G401.6 (cell line): Measurements from ENCODE around the gene ZBTB4.

Experiments used
- FAIRE-seq: peaks from 2 replicates; lab custom pipeline; 2012; peaks lifted over from hg19 to GRCh38; lab: Jason Lieb, UNC

The ZBTB4 gene

GRCh38 chr17:7440834-7441195, 38.6 kb downstream of the ZBTB4 start:
- FAIRE-seq, result no peak

- no peak for FAIRE-seq
These were observed 39.2 kb downstream of the ZBTB4 start for GRCh38 chr17:7440113-7440833.

DNA sequence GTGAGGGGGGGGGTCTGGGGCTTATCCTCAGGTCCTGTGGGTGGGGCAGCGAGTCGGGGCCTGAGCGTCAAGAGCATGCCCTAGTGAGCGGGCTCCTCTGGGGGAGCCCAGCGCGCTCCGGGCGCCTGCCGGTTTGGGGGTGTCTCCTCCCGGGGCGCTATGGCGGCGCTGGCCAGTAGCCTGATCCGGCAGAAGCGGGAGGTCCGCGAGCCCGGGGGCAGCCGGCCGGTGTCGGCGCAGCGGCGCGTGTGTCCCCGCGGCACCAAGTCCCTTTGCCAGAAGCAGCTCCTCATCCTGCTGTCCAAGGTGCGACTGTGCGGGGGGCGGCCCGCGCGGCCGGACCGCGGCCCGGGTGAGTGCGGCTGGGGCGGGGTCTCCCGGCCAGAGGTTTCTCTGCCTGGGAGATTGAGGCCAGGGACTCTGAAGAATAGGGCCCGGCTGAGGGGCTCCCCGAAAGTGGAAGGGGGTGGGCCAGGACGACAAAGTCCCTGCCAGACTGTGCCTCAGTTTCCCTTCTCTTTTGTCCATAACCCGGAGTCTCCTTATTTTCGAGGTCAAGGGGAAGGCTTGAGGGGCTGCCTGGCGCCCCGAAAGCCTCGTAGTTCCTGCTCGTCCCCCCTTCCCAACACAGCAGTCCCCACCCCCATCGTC, 39.8 kb downstream of the ZBTB4 start, which contains the start of gene FGF11:
Gene FGF11 (plus strand): TSS at position 51 of the 651 bp plus-strand sequence. CDS start 109 bp downstream, at position 160.
- FAIRE-seq, result no peak

DNA sequence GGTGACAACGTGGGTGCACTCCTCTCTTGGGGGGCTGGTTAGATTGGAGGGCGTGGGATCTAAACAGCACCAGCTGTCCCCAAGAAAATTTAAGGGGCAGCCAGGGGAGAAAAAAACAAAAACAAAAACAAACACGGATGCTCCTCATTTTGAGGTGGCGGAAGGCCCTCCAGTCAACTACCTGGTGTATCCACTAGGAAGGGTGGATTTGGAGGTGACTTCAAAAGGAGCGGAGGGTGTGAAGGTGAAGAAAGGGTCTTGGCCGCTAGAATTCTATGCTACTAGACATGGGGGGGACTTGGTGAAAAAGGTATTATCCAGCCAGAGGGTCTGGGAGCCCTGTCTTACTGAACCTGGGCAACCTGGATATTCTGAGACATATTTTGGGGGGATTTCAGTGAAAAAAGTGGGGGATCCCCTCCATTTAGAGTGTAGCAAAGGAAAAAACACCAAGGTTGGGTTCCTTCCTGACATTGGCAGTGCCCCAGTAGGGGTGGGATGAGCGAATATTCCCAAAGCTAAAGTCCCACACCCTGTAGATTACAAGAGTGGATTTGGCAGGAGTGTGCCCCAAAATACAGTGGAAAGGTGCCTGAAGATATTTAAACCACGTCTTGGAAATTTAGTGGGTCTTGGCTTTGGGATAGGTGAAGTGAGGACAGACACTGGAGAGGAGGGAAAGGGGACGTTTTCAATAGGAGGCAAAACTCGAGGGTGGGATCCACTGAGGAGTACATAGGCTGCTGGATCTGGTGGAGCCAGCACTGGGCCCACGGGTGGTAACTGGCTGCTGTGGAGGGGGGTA, 40.6 kb downstream of the ZBTB4 start:
- no peak for FAIRE-seq

GRCh38 chr17:7437950-7438614, 41.3 kb downstream of the ZBTB4 start:
- FAIRE-seq, result peak; percentile 65

DNA sequence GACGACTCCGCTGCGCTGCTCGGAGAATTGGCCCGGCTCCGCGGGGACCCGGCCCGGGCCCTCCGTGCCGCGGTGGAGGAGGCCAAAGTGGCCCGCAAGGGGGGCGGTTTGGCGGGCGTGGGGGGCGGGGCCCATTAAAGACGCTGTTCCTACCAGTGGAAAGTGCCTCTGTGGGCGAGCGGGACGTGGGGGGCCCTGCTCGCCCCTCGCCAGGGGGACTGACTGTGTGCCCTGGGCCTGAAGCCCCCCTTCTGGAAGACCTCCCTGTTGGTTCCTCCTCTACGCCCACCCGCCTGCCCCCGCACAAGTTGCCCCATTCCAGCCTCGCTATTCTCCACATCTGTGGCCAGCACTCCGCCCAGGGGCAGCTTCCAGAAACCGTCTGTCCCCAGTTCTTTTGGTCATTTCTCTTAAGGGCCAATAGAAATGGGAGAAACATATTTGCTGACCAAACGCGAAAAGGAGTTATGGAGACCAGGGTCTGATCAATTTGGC, 42.0 kb downstream of the ZBTB4 start:
- no peak for FAIRE-seq

DNA sequence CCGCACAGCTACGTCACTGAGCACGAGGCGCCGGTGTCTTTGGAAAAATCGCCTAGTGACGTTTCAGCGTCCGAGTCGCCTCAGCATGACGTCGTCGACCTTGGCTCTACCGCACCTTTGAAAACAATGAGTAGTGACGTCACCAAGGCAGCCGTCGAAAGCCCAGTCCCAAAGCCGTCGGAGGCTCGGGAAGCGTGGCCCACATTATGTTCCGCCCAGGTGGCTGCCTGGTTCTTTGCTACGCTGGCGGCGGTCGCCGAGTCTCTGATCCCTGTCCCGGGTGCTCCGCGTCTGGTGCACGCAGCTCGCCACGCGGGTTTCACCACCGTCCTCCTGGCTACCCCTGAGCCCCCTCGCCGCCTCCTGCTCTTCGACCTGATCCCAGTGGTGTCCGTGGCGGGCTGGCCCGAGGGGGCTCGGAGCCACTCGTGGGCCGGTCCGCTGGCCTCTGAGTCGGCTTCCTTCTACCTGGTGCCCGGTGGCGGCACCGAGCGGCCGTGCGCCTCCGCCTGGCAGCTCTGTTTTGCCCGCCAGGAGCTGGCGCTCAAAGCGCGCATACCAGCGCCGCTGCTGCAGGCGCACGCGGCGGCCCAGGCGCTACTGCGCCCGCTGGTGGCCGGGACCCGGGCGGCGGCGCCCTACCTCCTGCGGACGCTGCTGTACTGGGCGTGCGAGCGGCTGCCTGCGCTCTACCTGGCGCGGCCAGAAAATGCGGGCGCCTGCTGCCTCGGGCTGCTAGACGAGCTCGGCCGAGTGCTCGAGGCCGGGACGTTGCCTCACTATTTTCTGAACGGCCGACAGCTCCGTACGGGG, 42.7 kb downstream of the ZBTB4 start:
- no peak for FAIRE-seq

DNA sequence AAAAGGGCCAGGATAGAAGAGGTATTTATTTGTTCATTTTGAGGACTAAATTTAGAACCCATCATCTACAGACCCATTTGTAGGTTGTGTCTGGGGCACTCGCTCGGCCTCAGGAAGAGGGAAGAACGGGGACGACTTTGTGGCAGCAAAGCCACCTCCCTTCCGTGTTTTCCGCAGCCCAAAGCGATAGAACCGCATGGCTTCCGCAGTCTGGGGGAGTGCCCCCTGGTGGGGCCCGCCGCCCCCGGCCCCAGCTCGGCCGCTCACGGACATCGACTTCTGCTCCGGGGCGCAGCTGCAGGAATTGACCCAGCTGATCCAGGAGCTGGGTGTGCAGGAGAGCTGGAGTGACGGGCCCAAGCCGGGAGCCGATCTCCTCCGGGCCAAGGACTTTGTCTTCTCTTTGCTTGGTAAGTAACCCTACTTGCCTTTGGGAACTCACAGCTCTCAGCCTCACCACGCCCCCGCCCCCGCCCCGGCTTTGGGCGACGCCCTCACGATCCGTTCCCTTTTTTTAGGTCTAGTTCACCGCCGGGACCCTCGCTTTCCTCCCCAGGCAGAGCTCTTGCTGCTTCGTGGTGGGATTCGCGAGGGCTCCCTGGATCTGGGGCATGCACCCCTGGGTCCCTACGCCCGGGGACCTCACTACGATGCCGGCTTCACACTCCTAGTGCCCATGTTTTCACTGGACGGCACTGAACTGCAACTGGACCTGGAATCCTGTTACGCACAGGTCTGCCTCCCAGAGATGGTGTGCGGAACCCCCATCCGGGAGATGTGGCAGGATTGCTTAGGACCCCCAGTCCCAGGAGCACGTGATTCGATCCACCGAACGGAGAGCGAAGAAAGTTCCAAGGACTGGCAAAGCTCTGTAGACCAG, 43.5 kb downstream of the ZBTB4 start:
- FAIRE-seq, result no peak

DNA sequence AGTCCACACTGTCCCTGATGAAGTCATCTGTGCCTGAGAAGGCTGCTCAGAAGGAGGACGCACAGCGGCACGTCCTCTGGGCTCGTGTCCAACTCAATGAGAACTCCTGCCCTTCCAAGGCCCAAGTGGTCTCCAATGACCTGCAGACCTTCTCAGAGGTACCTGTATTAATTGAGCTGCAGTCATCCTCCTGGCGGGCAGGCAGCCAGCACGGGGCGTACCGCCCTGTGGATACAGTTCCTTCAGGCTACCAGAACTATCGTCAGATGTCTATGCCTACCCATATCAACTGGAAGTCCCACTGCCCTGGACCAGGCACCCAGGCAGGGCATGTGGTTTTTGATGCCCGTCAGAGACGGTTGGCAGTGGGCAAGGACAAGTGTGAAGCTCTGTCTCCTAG, 47.1 kb downstream of the ZBTB4 start:
- FAIRE-seq, result no peak

- FAIRE-seq, result no peak
These were observed 48.2 kb downstream of the ZBTB4 start for GRCh38 chr17:7431231-7431630.

- FAIRE-seq, result no peak
These were observed 49.7 kb downstream of the ZBTB4 start for GRCh38 chr17:7429722-7430121.

GRCh38 chr17:7428557-7428956, 50.9 kb downstream of the ZBTB4 start, which contains the start of gene SPEM3:
Gene SPEM3, plus strand, starts transcription at chr17:7428857. Its CDS starts 46 bp downstream, at chr17:7428903.
- FAIRE-seq, result no peak

- FAIRE-seq, result no peak
These were observed 51.9 kb downstream of the ZBTB4 start for GRCh38 chr17:7427549-7427948.

- no peak for FAIRE-seq
These were observed 52.4 kb downstream of the ZBTB4 start for GRCh38 chr17:7426896-7427489.

DNA sequence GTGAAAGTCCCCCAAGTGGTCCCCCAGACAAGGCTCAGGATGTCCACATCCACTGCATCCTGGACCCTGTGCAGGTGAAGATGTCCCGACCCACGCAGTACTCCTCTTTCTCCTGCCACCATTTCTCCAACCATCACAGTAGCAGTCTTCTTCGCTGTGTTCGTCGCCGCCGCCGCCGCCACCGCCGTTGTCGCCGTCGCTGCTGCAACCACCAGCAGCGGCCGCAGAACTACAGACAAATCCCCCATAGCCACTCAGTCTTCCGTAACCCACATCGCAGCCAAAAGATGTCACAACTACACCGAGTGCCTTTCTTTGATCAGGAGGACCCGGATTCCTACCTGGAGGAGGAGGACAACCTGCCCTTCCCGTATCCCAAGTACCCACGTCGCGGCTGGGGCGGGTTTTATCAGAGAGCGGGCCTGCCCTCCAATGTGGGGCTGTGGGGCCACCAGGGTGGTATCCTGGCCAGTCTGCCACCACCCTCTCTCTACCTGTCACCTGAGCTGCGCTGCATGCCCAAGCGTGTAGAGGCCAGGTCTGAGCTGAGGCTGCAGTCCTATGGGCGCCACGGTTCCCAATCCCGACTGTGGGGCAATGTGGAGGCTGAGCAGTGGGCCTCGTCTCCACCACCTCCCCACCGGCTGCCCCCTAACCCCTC, 53.1 kb downstream of the ZBTB4 start:
- no peak for FAIRE-seq

- FAIRE-seq, result no peak
These were observed 53.7 kb downstream of the ZBTB4 start for GRCh38 chr17:7425756-7426155.

GRCh38 chr17:7425316-7425715, 54.1 kb downstream of the ZBTB4 start, which contains the start of gene SPEM2:
Gene SPEM2, plus strand, starts transcription at chr17:7425616. Its CDS starts 73 bp downstream, at chr17:7425689.
- no peak for FAIRE-seq

GRCh38 chr17:7423679-7424078, 55.8 kb downstream of the ZBTB4 start:
- FAIRE-seq, result no peak

GRCh38 chr17:7421186-7421585, 58.2 kb downstream of the ZBTB4 start:
- no peak for FAIRE-seq
